Gastrocnemius medialis (tissue), 4 donors: Measurements from ENCODE around the gene ABHD17B. TPM values are rescaled to one million over a fixed set of nuclear protein-coding genes. Genes with fewer than 3 reads are reported as not detected.

ENCODE experiments used
- ATAC-seq, 2 donors: fragments of 150-250 bp; one replicate each; pipeline ENCODE4 v1.9.1; 2016
- DNase-seq, 2 donors: peaks; one replicate each; pipeline ENCODE4 v3.0.0-alpha.2; 2019
- H3K27ac ChIP-seq, 4 donors: fragments of 200-600 bp; sonication (generic); 1 replicate in 1 of 4; 2 replicates in 3 of 4; pipeline ENCODE4 v1.5.1; 2016 to 2018; ENCODE audit warnings: mild to moderate bottlenecking in 2 of 4, moderate library complexity in 1 of 4
- H3K27me3 ChIP-seq, 3 donors: fragments of 200-600 bp; sonication (generic) in 2 of 3; 1 replicate in 1 of 3; 2 replicates in 2 of 3; pipeline versions ENCODE4 v1.5.1 to v1.6.0; 2016 to 2019; ENCODE audit warnings: mild to moderate bottlenecking in 1 of 3, moderate library complexity in 1 of 3
- H3K36me3 ChIP-seq, 2 donors: fragments of 200-600 bp; sonication (generic) in 1 of 2; one replicate each; pipeline ENCODE4 v1.5.1; 2017 to 2018
- H3K4me1 ChIP-seq, 2 donors: fragments of 200-600 bp; sonication (generic) in 1 of 2; one replicate each; pipeline ENCODE4 v1.5.1; 2016 to 2017; ENCODE audit warnings: mild to moderate bottlenecking in 2 of 2
- H3K4me3 ChIP-seq, 4 donors: fragments of 200-600 bp; sonication (generic) in 3 of 4; 1 replicate in 1 of 4; 2 replicates in 3 of 4; pipeline ENCODE4 v1.5.1; 2016 to 2019; ENCODE audit warnings: mild to moderate bottlenecking in 2 of 4
- H3K9me3 ChIP-seq, 3 donors: fragments of 200-600 bp; sonication (generic) in 2 of 3; 1 replicate in 1 of 3; 2 replicates in 2 of 3; pipeline ENCODE4 v1.5.1; 2016 to 2019
- CTCF ChIP-seq, 5 experiments: fragments of 450-650 bp in 3 of 5; fragments of 200-600 bp in 2 of 5; sonication (generic) in 2 of 5; IDR thresholded peaks in 4 of 5; conservative IDR thresholded peaks in 1 of 5; 1 replicate in 4 of 5; 2 replicates in 1 of 5; pipeline ENCODE4 v1.5.1; 2016 to 2019; ENCODE audit warnings: antibody characterized with exemption in 5 of 5, mild to moderate bottlenecking in 3 of 5, moderate library complexity in 3 of 5
- POLR2A ChIP-seq, 2 donors: fragments of 450-650 bp; IDR thresholded peaks; one replicate each; pipeline ENCODE4 v1.6.1; 2017; ENCODE audit warnings: antibody characterized with exemption in 2 of 2, mild to moderate bottlenecking in 2 of 2, moderate library complexity in 2 of 2
- in situ Hi-C, 4 donors: fragments of 200-750 bp; cut with MboI; loops; one replicate each; pipeline versions ENCODE4 v1.15.0 to v1.8.0; 2017; ENCODE audit warnings: low sequenced_read_pairs in 4 of 4
- intact Hi-C: fragments of 100-400 bp; cut with DNase I; formaldehyde crosslinking; loops from one replicate; pipeline ENCODE4 v1.15.1; 2023; ENCODE audit warnings: low total_unique reads
- total RNA-seq, 4 donors: library from RNA; depleted of rRNA; stranded (reverse); fragments of >200 nt; gene quantifications; one replicate each; pipeline versions ENCODE4 v1.1.0 to v1.2.3, GENCODE V29; 2016

ABHD17B gene
- total RNA-seq, 4 donors from 2014 or later: 20.7 to 35.0 (median 27.0) TPM

- Histone ChIP-seq H3K9me3 (no peaks in the 10 kb centered on the region), H3K4me3 (no peak overlapping the region), H3K4me1 (no peaks in the 10 kb centered on the region), H3K27me3 (no peaks in the 10 kb centered on the region), H3K36me3 (no peaks in the 10 kb centered on the region), H3K27ac (no peak overlapping the region)
- in situ Hi-C loops: loop anchor here in 1 of 4 donors (25.0 kb wide), 1 partner anchor 89 kb away; the partner anchor contains the start of gene CEMIP2
- TF ChIP-seq CTCF (IDR thresholded peaks at IDR 0.05 in 4 of 5, conservative IDR thresholded peaks at IDR 0.05 in 1 of 5): no peak
- intact Hi-C loops: no loop called here
- ATAC-seq (no peak), DNase-seq (no peak)
Observed at GRCh38 chr9:71850996-71851395, 60.0 kb downstream of the ABHD17B start.

GRCh38 chr9:71847892-71848291, 63.1 kb downstream of the ABHD17B start:
- no peak for ATAC-seq

GRCh38 chr9:71844808-71845207, 66.2 kb downstream of the ABHD17B start:
- no peak for DNase-seq
- no peak for ATAC-seq
- in situ Hi-C loops (no loop called here), intact Hi-C loops (no loop called here)
- Histone ChIP-seq H3K4me3 (no peak overlapping the region), H3K27ac (no peak overlapping the region), H3K36me3 (no peaks in the 10 kb centered on the region), H3K4me1 (no peaks in the 10 kb centered on the region), H3K9me3 (no peaks in the 10 kb centered on the region), H3K27me3 (no peaks in the 10 kb centered on the region)
- TF ChIP-seq POLR2A (IDR thresholded peaks at IDR 0.05): no peak
- no peak for TF ChIP-seq CTCF (IDR thresholded peaks at IDR 0.05 in 4 of 5, conservative IDR thresholded peaks at IDR 0.05 in 1 of 5)

More at GRCh38 chr9:71847892-71848291, 63.1 kb downstream of the ABHD17B start:
- no peaks in the 10 kb centered on the region for H3K4me1 ChIP-seq
- H3K4me3 ChIP-seq: no peak overlapping the region
- H3K36me3 ChIP-seq: no peaks in the 10 kb centered on the region
- no peaks in the 10 kb centered on the region for H3K27me3 ChIP-seq
- H3K9me3 ChIP-seq: no peaks in the 10 kb centered on the region
- H3K27ac ChIP-seq: no peak overlapping the region
- no peak for DNase-seq
- in situ Hi-C loops: no loop called here
- intact Hi-C loops: no loop called here
- TF ChIP-seq CTCF (IDR thresholded peaks at IDR 0.05 in 4 of 5, conservative IDR thresholded peaks at IDR 0.05 in 1 of 5) (no peak), POLR2A (IDR thresholded peaks at IDR 0.05) (no peak)

GRCh38 chr9:71839668-71840067, 71.3 kb downstream of the ABHD17B start:
- Histone ChIP-seq H3K4me3 (no peak overlapping the region), H3K27me3 (no peaks in the 10 kb centered on the region), H3K36me3 (no peaks in the 10 kb centered on the region), H3K4me1 (no peaks in the 10 kb centered on the region), H3K9me3 (no peaks in the 10 kb centered on the region), H3K27ac (no peak overlapping the region)
- DNase-seq (no peak), ATAC-seq (no peak)
- in situ Hi-C loops: no loop called here
- intact Hi-C loops: no loop called here
- no peak for TF ChIP-seq CTCF (IDR thresholded peaks at IDR 0.05 in 4 of 5, conservative IDR thresholded peaks at IDR 0.05 in 1 of 5)
- TF ChIP-seq POLR2A (IDR thresholded peaks at IDR 0.05): no peak

GRCh38 chr9:71835596-71835995, 75.4 kb downstream of the ABHD17B start:
- Histone ChIP-seq H3K27me3 (no peaks in the 10 kb centered on the region), H3K9me3 (no peaks in the 10 kb centered on the region), H3K4me3 (no peak overlapping the region), H3K36me3 (no peaks in the 10 kb centered on the region), H3K4me1 (no peaks in the 10 kb centered on the region), H3K27ac (no peak overlapping the region)
- in situ Hi-C loops: no loop called here
- DNase-seq (no peak), ATAC-seq (no peak)
- TF ChIP-seq CTCF (IDR thresholded peaks at IDR 0.05 in 4 of 5, conservative IDR thresholded peaks at IDR 0.05 in 1 of 5): no peak
- no peak for TF ChIP-seq POLR2A (IDR thresholded peaks at IDR 0.05)
- intact Hi-C loops: no loop called here
